Ureter (tissue), 1 donor: ENCODE data around the gene DPH2. TPM values are rescaled to one million over a fixed set of nuclear protein-coding genes. Genes with fewer than 3 reads are reported as not detected.

Experiments
- DNase-seq: peaks from one replicate; pipeline ENCODE4 v3.0.0-alpha.2; 2020; ENCODE audit warnings: low spot score
- total RNA-seq: library from RNA; stranded (reverse); gene quantifications from one replicate; pipeline ENCODE4 v1.2.4, GENCODE V29; 2023
- donor health status: DM: yes; HTN: yes; CAD: no.

The DPH2 gene
- total RNA-seq, 1 donor from 2014 or later, result 32.2 TPM

DNA sequence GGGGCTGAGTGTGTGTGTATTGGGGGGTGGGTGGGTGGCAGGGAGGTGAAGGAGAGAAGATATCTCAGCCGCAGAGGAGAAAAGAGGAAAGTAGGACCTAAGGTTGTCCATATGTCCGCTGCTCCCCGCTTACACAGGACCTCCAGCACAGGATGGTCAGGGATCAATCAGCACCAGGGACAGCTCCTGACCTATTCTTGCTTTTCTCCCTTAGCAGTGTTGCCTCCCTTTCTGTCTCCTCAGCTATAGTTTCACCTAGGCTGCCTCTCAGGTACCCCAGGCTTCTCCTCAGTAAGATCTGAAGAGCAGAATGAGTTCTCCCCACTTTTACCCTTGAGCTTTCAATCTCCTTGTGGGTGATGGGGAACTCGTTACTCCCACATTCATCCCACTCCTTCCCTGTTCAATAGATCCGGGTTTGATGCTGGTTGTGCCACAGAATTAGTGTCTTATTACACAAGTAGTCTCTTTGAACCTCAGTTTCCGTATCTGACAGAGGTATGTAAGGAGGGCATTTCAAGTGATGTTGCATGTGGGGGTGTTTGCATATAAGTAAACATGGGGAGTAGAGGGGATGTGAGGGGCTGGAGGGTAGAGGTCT, 1.4 kb upstream of the DPH2 start:
- no peak for DNase-seq

DNA sequence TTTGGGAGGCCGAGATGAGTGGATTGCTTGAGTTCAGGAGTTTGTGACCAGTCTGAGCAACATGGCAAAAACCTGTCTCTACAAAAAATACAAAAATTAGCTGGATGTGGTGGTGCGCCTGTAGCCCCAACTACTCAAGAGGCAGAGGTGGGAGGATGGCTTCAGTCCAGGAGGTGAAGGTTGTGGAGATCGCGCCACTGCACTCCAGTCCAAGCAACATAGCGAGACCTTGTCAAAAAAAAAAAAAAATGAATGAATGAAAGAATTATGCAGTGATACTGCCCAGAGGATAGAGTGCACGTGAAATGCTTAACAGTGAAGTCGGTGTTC, 429 bp upstream of the DPH2 start:
- no peak for DNase-seq

DNA sequence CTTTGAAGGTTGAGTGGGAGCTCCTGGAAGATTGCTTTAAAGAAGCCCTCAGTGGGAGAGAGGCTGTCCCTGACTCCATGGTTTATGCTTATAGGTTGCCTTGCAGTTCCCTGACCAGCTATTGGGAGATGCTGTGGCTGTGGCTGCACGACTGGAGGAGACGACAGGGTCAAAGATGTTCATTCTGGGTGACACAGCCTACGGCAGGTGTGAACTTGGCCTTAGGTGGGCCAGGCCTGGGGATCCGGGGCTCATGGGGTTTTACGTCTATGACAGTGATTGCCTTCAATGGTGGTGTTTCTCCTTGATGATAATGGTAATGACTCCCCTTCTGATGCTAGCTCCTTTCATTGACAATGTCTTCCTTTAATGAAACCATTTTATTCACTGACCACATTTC, 692 bp downstream of the DPH2 start:
- no peak for DNase-seq

DNA sequence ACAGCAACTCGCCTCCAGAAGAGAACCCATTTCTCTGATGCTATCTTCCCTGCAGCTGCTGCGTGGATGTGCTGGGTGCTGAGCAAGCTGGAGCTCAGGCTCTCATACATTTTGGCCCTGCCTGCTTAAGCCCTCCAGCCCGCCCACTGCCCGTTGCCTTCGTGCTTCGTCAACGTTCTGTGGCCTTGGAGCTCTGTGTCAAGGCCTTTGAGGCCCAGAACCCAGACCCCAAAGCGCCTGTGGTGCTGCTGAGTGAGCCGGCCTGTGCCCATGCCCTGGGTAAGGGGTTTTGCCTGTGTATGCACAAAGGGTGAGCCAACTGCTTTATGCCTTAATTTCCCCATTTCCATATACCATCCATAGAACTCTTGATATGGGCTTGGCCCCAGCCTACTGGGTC, 1.1 kb downstream of the DPH2 start:
- DNase-seq, result no peak

DNA sequence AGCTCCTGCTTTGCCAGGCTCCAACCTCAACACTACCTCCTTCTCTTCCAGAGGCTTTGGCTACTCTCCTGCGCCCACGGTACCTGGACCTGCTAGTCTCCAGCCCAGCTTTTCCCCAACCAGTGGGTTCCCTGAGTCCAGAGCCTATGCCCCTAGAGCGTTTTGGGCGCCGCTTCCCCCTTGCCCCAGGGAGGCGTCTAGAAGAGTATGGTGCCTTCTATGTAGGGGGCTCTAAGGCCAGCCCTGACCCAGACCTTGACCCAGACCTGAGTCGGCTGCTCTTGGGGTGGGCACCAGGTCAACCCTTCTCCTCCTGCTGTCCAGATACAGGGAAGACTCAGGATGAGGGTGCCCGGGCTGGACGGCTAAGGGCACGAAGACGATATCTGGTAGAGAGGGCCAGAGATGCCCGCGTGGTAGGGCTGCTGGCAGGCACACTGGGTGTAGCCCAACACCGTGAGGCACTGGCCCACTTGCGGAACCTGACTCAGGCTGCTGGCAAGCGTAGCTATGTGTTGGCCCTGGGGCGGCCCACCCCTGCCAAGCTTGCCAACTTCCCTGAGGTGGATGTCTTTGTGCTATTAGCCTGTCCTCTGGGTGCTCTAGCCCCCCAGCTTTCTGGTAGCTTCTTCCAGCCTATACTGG, 1.6 kb downstream of the DPH2 start:
- no peak for DNase-seq

DNA sequence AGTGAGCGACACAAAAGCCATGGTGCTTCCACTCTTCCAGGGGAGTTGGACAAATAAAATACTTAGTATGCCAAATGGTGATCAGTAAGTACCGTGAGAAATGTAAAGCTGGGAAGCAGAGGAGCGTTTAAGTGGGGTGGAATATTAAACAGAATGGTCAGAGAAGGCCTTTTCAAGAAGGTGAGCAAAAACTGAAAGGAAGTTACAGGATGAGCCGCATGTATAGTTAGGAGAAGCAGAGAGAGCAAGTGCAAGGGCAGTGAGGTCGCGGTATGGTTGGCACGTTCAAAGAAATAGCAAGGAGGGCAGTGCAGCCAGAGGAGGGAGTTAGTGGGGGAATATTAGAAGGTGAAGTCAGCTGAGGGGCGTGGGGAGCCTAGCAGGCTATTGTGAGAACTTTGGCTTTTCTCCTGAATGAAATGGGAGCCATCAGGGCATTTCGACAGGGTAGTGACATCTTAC, 4.2 kb downstream of the DPH2 start:
- DNase-seq, result peak; percentile 51

DNA sequence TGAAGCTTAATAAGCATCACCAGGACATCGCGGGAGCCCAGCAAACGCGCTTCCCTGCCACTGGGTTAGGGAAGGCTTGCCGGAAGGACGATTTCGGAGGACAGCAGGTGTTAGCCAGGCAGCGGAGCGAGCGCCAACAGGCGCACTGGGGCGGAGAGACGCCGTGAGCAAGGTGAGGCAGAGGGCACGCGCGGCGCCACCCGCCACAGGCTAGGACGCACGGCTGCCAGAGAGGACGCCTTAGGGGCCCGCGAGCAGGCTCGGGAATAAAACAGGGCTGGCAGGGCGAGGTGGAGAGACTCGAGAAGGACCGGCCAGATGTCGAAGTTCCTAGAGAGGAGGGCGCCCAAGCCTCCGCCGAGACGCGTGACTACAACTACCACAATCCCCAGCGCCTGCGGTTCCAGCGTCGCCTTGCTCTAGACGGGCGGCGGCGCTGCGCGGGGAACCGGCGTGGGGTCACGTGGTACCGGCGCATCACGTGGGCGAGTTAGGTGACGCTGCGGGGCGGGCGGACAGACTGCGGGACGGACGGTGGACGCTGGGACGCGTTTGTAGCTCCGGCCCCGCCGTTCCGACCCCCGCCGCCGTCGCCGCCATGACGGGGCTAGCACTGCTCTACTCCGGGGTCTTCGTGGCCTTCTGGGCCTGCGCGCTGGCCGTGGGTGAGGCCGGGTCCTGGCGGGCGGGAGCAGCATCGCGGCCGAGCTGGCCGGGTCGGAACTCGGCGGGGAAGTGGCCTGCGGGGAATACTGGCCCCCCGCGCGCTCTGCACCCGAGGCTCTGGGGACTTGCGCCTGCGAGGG, 4.8 kb downstream of the DPH2 start, which contains the start of gene ATP6V0B:
Gene ATP6V0B (plus strand): TSS at position 518 of the 806 bp plus-strand sequence. CDS start 81 bp downstream, at position 599.
- DNase-seq, result peak; percentile 98

DNA sequence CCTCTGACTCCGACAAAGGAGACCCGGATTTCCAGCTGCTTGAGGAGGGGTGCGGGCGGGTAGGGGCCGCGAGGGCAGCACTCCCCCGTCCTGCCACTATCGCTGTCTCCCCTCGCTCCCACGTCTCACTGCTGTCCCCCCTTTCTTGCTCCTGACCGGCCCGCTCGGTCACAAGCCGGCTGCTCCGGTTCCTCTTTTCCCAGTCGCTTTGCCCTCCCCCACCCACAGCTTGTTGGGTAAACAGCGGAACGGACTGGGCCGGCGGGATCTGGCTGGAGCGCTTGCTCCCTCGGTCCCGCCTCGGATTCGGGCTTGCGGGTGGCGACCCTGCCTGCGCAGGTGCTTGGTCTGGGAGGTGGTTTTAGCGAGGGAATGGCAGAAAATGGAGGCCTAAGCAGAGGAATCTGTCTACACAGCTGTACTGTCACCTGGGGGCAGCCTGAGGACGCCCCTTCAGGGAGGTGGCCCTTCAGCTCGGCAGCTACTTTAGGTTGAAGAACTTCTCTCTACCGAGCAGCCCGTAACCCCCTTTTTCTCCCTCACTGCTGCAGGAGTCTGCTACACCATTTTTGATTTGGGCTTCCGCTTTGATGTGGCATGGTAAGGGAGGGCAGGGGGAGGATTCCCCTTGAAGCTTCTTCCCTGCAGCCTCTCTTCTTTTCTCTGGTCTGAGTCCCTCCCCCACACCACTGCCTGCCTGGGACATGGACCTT, 5.6 kb downstream of the DPH2 start:
- DNase-seq, result peak; percentile 86

DNA sequence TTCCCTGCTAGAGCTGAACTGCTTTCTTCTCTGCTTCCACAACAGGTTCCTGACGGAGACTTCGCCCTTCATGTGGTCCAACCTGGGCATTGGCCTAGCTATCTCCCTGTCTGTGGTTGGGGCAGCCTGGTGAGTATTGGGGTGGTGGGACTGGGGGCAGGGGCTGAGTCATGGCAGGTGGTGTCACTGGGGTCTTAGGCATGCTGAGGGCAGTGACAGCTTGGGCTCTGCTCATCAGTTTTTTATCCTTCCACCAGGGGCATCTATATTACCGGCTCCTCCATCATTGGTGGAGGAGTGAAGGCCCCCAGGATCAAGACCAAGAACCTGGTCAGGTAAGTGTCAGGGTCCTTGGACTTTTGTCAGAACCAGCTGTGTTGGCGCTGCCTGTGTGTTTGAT, 6.2 kb downstream of the DPH2 start:
- no peak for DNase-seq

DNA sequence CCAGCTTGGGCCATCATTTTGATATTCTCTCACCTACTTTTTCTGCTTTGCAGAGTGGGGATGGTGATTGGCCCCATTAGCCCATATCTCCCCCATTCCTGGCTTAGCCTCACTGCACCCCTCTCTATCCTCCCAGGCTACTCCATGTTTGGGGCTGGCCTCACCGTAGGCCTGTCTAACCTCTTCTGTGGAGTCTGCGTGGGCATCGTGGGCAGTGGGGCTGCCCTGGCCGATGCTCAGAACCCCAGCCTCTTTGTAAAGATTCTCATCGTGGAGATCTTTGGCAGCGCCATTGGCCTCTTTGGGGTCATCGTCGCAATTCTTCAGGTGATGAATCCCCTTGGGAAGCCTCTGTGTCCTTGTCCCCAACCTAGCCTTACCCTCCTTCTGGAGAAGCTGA, 7.1 kb downstream of the DPH2 start:
- DNase-seq, result peak; percentile 39

DNA sequence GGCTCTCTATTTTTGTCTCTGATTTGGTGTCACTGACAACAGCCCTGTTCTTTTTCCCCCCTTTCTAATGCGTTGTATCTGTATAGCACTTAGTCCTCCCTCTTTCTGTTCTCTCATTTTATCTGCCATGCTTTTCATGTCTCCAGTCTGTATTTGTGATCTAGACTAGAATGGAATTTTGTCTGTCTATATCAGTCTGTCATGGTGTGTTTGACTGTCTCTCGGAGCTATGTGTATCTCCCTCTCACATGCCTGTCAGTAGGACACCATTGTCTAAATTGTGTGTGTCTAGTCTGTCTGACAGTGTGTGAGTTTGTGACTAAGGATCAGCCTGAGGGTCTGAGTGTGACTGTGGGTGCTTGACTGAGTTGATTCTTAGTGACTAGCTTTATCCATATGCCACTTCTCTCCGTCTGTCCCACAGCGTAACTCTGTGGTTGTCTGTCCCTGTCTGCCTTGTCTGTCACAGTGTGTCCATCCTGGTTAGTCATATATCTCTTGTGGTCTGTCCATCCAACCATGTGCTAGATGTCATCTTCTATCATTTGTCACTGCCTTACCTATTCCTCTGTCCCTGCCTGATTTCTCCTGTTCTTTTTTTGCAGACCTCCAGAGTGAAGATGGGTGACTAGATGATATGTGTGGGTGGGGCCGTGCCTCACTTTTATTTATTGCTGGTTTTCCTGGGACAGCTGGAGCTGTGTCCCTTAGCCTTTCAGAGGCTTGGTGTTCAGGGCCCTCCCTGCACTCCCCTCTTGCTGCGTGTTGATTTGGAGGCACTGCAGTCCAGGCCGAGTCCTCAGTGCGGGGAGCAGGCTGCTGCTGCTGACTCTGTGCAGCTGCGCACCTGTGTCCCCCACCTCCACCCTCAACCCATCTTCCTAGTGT, 7.8 kb downstream of the DPH2 start:
- no peak for DNase-seq

DNA sequence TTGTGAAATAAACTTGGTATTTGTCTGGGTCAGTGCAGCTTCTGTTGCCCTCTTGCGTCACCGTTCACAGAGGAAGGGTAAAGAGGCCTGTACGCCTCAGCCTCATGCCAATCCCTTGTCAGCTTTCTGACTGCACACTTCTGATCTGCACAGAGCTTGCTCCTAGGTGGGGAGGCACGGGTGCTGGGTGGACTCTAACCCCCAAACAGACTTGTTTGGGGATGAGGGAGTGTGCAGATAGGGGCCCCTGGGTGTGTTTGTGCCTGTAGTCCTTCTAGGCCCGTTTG, 8.4 kb downstream of the DPH2 start:
- no peak for DNase-seq

DNA sequence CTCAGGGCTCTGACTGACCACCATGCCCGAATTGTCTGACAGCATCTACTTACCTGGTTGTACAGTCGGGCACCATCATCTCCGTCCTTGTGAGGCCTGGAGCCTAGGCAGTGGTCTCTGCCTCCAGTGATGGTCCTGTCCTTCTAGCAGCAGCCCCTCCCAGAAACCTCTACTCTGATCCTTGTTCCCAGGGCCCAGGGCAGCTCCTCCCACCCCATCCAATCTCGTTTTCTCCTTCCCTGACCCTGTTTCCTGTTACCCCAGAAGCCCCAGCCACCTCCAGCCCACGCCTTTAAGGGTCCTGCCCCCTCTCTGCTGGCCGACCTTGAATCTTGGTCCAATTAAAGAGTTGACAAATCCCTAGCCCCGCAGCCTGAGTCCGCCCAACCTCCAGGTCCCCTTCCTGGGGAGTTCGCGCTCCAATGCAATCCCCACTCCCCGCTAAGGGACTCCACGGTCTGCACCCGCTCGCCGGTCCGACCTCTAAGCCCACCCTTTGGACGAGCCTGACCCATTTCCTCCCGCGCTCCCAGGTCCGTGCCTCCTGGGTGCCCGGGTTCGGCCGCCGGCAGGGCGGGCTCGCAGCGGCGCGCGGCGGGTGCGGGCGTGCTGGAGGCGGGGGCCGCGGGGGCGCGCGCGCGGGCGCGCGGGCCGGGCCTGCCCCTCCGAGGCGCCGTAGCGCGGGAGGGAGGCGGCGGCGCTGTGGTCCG, 8.9 kb downstream of the DPH2 start, which contains the start of gene B4GALT2:
Gene B4GALT2 (plus strand): TSS at position 660 of the 710 bp plus-strand sequence. CDS start 1,951 bp downstream, outside the sequence.
- peak; percentile 43 for DNase-seq

DNA sequence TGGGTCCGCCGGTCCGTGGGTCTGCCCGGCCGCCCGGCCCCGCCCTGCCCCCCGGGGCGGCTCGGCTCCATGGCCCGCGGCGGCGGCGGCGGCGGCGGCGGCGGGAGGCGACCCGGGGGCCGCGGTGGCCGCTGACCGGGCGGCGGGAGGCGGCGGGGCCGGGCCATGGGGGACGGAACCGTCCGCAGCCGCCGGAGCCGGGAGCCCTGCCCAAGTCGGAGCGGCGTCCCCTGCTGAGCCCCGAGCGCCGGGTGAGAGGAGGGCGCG, 9.4 kb downstream of the DPH2 start:
- peak; percentile 40 for DNase-seq

DNA sequence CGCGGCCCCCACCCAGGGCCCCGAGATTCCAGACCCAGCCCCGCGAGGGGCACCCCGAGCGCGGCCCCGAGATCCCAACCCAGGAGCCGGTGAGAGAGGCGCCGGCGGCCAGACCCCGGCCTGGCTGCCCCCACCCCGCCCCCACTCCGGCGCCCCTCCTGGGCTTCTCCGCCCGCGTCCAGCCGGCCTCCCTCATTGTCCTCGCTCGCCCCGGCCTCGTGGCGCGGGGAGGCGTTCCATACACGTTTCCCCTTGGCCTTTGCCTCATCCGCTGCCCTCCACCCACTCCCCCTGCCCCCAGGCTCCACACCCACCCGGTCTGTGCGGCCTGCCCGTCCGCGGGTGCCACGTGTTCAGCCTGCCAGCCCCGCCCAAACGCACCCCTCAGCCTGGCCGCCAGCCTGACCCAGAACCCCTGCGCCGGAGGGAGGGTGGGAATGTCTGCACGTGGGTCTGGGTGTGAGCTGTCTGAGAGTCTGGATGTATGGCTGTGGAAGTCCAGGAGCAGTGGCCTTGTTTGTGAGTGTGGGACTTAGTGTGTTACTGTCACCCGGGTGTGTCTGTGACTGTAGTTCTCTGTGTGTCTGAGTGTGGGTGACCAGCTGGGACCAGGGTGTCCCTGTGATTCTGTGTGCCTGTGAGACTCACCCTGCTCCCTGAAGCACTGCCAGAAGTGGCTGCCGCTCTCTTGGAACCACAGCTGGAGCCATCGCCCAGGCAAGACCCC, 9.9 kb downstream of the DPH2 start:
- DNase-seq, result peak; percentile 53

DNA sequence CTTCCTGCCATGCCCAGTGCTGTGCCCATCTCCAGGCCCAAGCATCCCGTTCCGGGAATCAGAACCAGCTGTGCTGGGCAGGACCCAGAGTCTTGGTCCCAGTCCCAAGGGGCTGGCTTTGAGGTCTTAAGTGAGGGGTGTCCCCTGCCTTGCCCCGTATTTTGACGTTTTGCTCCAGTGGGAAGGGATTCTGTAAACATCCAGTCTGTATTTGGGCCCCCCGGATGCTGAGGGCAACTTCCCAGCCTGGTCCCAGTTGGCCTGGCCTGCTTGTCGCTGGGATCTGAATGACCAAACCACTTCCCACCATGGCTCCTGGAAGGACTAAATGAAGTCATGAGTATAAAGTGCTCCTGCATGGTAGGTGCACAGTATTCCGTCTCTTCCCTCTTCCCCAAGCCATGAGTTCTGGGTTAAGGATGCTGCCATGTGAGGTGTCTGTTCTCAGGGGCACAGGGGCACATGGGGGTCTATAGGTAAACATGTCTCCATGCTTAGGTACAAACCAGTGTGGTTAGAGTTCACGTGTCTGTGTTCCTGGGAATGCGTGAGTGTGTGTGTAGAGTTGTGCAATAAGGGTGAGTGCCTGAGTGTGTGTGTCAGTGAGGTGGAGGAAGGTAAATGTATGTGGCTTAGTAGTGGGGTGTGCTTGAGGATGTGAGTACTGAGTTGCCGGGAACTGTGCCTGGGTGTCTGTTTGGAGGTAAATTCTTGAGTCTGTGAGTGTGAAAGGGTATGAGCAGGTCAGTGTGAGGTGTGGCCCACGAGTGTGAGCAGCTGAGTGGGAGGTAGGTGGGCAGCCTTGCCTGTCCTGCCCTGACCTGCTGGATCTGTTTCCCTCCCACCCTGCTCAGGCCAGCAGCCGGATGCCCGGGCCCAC, 10.7 kb downstream of the DPH2 start:
- peak; percentile 46 for DNase-seq

DNA sequence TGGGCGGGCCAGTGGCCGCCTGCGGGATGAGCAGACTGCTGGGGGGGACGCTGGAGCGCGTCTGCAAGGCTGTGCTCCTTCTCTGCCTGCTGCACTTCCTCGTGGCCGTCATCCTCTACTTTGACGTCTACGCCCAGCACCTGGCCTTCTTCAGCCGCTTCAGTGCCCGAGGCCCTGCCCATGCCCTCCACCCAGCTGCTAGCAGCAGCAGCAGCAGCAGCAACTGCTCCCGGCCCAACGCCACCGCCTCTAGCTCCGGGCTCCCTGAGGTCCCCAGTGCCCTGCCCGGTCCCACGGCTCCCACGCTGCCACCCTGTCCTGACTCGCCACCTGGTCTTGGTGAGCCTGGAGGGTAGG, 11.3 kb downstream of the DPH2 start:
- DNase-seq, result peak; percentile 44

DNA sequence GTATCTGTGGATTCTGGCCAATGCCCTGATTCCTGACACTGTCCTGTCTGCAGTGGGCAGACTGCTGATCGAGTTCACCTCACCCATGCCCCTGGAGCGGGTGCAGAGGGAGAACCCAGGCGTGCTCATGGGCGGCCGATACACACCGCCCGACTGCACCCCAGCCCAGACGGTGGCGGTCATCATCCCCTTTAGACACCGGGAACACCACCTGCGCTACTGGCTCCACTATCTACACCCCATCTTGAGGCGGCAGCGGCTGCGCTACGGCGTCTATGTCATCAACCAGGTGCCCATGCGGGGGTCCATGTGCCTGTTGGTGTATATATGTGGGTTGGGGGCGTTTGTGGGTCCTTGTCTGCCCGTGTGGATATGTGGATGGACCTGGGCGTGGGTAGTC, 11.8 kb downstream of the DPH2 start:
- peak; percentile 40 for DNase-seq

DNA sequence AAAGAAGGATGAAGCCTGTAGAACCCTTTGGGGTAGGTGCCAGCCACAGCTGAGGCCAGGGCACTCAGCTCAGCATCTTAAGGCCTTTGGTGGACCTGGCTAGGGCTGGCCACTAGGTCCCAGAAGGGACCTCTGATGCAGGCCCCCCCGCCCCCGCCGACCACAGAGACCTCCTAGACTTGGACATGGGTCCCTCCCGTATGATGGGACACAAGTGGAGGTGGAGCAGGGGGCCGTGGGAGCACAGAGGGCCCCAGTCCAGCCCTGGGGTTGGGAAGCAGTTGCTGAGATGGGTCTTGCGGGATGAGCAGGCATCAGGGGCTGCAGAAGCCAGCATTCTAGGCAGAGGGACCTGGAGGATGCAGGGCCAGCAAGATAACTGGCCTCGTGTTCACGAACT, 12.4 kb downstream of the DPH2 start:
- DNase-seq, result no peak
